Activated CD8-positive, alpha-beta memory T cell treated with anti-CD3 and anti-CD28 coated beads, Interleukin-2, amount 10 ng/mL, durations not matched to agents 7 days and 5 days (primary cell): Measurements from ENCODE around the gene AKT1. TPM values are rescaled to one million over a fixed set of nuclear protein-coding genes. Genes with fewer than 3 reads are reported as not detected.

ENCODE experiments used
- ATAC-seq: fragments of 150-1000 bp; cut with Tn5 transposase; one replicate; pipeline ENCODE4 v1.10.0; 2021; ENCODE audit warnings: moderate library complexity
- CTCF ChIA-PET: fragments of 350-600 bp; sonication (Branson Sonifier 250); formaldehyde crosslinking; loops from one replicate; lab custom pipeline; 2021; ENCODE audit warnings: antibody characterized with exemption; lab: Charles Lee
- DNase-seq: peaks from one replicate; pipeline ENCODE4 v3.0.0-alpha.2; 2020
- H3K27ac Mint-ChIP-seq: one replicate; pipeline ENCODE4 v1.8.0; 2021; ENCODE audit warnings: mild to moderate bottlenecking, mixed read lengths
- H3K27me3 Mint-ChIP-seq: one replicate; pipeline ENCODE4 v1.8.0; 2021; ENCODE audit warnings: mixed read lengths
- H3K36me3 Mint-ChIP-seq: one replicate; pipeline ENCODE4 v1.8.0; 2021; ENCODE audit warnings: mild to moderate bottlenecking, mixed read lengths
- H3K4me1 Mint-ChIP-seq: one replicate; pipeline ENCODE4 v1.8.0; 2021; ENCODE audit warnings: mixed read lengths
- H3K4me3 Mint-ChIP-seq: one replicate; pipeline ENCODE4 v1.8.0; 2021; ENCODE audit warnings: mild to moderate bottlenecking, moderate library complexity, mixed read lengths
- H3K9me3 Mint-ChIP-seq: one replicate; pipeline ENCODE4 v1.8.0; 2022; ENCODE audit warnings: low read depth, mixed read lengths
- total RNA-seq, 2 experiments: library from RNA; stranded (reverse); gene quantifications; one replicate each; pipeline ENCODE4 v1.2.3, GENCODE V29; 2021

The AKT1 gene
- total RNA-seq, 2 experiments from 2014 or later, result 178 to 202 TPM

- no peaks in the 10 kb centered on the region for H3K9me3 Mint-ChIP-seq
- CTCF ChIA-PET, result interaction anchor here (1.0 kb wide), 1 partner anchor 8 kb away, joined by 4 read pairs; no protein-coding TSS in a partner anchor
- H3K4me1 Mint-ChIP-seq, result no peaks in the 10 kb centered on the region
- peaks cover 34% of the 10 kb centered on the region for H3K36me3 Mint-ChIP-seq
- H3K4me3 Mint-ChIP-seq, result no peak overlapping the region
- no peak overlapping the region for H3K27ac Mint-ChIP-seq
- ATAC-seq (no peak), DNase-seq (no peak)
- no peaks in the 10 kb centered on the region for H3K27me3 Mint-ChIP-seq
Measured at GRCh38 chr14:104776481-104776880, 19.1 kb downstream of the AKT1 start.

- CTCF ChIA-PET, result interaction anchor here (0.7 to 1.1 kb wide), 2 partner anchors 51 kb away, joined by 4 to 5 read pairs; no protein-coding TSS in a partner anchor
- Mint-ChIP-seq H3K9me3 (no peaks in the 10 kb centered on the region), H3K27ac (no peak overlapping the region), H3K4me3 (no peak overlapping the region), H3K27me3 (no peaks in the 10 kb centered on the region), H3K4me1 (no peaks in the 10 kb centered on the region), H3K36me3 (peaks cover 46% of the 10 kb centered on the region)
- no peak for DNase-seq
- ATAC-seq, result no peak
Measured at GRCh38 chr14:104775073-104775489, 20.5 kb downstream of the AKT1 start.

DNA sequence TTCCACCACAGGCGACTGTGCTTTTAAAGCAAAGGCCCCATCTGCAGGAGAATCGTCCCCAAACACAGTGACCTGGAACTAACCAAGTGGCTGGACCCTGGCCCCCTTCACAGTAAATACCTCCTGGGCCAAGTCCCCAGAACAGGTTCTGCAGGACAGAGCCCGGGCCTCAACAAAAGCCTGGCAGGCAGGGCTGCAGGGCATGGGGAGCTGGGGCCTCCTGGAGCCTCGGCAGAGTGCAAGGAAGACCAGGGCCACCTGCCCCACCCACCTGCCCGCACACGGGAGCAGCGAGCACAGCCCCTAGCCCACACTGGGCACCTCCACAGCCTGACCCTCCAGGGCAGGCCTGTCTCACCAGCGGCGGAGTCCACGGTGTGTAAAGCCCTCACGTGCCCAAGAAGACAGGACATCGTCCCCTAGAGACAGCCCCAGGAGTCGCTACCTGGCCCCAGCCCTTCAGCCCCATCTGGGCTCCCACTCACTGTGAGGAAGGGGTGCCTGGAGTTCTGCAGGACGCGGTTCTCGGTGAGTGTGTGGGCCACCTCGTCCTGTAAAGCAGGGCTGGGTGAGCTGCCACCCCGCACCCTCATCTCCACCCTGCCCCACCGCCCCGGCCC lies 21.0 kb downstream of the AKT1 start:
- DNase-seq, result no peak
- H3K4me3 Mint-ChIP-seq, result no peak overlapping the region
- no peaks in the 10 kb centered on the region for H3K27me3 Mint-ChIP-seq
- peaks cover 49% of the 10 kb centered on the region for H3K36me3 Mint-ChIP-seq
- H3K9me3 Mint-ChIP-seq, result no peaks in the 10 kb centered on the region
- CTCF ChIA-PET, result interaction anchor here (0.7 kb wide), 1 partner anchor 52 kb away, joined by 4 read pairs; no protein-coding TSS in a partner anchor
- ATAC-seq, result no peak
- H3K27ac Mint-ChIP-seq, result no peak overlapping the region
- no peaks in the 10 kb centered on the region for H3K4me1 Mint-ChIP-seq

DNA sequence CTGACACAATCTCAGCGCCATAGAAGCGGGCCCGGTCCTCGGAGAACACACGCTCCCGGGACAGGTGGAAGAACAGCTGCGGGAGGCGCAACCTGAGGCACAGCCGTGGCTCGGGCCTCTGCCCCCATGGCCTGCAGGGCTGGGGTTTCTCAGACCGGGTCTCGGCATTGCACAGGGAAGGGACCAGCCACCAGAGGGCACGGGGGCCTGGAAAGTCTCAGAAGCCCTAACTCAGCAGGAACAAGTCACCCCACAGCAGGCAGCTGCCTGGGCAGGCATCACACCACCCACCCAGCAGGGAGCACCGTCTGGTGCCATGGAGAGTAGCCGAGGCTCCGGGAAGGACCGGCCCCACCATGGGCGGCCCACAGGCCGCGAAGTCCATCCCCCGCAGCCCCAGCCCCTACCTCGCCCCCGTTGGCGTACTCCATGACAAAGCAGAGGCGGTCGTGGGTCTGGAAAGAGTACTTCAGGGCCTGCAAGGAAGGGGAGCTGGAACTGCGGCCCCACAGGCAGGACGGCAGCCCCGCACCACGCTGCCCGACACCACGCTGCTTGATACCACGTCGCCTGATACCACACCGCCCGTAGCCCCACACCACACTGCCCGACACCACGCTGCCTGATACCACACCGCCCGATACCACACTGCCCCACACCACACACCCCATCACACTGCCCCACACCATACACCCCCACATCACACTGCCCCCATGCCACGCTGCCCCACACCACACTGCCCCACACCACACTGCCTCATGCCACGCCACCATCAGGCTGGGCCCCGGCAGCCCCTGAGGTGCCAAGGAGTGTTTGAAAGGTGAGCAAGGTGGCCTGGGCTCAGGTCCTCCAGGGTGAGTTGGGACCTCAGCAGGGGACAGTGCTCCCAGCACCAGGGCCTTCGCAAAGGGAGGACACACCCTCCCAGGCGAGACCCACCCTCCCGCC lies 21.8 kb downstream of the AKT1 start:
- H3K9me3 Mint-ChIP-seq, result no peaks in the 10 kb centered on the region
- DNase-seq (no peak), ATAC-seq (no peak)
- CTCF ChIA-PET, result no interaction called here
- H3K4me1 Mint-ChIP-seq, result peaks cover 1% of the 10 kb centered on the region
- H3K27me3 Mint-ChIP-seq, result no peaks in the 10 kb centered on the region
- peaks cover 49% of the 10 kb centered on the region for H3K36me3 Mint-ChIP-seq
- no peak overlapping the region for H3K4me3 Mint-ChIP-seq
- H3K27ac Mint-ChIP-seq, result no peak overlapping the region

DNA sequence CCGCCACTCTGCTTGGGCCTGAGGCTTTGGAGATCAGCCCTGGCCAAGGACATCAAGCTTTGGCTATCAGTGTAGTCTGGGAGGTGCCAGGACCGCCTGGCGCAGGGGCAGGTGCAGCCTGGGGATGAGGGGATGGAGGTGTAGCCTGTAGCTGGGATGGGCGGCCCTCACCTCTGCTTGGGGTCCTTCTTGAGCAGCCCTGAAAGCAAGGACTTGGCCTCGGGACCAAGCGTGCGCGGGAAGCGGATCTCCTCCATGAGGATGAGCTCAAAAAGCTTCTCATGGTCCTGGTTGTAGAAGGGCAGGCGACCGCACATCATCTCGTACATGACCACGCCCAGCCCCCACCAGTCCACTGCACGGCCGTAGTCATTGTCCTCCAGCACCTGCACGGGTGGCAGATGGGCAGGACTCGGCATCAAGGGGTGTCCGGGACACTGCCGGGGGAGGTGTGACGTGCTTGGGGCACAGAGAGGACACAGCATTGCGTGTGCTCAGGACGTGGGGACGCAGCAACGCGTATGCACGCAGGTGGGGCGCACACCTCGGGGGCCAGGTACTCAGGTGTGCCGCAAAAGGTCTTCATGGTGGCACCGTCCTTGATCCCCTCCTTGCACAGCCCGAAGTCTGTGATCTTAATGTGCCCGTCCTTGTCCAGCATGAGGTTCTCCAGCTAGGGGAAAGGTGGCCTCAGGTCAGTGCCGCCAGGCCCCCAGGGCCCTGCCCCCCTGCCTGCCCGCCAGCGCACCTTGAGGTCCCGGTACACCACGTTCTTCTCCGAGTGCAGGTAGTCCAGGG lies 22.6 kb downstream of the AKT1 start:
- Mint-ChIP-seq H3K27me3 (no peaks in the 10 kb centered on the region), H3K4me3 (no peak overlapping the region), H3K4me1 (peaks cover 5% of the 10 kb centered on the region), H3K36me3 (peaks cover 49% of the 10 kb centered on the region), H3K27ac (no peak overlapping the region), H3K9me3 (no peaks in the 10 kb centered on the region)
- CTCF ChIA-PET, result no interaction called here
- ATAC-seq, result no peak
- no peak for DNase-seq

DNA sequence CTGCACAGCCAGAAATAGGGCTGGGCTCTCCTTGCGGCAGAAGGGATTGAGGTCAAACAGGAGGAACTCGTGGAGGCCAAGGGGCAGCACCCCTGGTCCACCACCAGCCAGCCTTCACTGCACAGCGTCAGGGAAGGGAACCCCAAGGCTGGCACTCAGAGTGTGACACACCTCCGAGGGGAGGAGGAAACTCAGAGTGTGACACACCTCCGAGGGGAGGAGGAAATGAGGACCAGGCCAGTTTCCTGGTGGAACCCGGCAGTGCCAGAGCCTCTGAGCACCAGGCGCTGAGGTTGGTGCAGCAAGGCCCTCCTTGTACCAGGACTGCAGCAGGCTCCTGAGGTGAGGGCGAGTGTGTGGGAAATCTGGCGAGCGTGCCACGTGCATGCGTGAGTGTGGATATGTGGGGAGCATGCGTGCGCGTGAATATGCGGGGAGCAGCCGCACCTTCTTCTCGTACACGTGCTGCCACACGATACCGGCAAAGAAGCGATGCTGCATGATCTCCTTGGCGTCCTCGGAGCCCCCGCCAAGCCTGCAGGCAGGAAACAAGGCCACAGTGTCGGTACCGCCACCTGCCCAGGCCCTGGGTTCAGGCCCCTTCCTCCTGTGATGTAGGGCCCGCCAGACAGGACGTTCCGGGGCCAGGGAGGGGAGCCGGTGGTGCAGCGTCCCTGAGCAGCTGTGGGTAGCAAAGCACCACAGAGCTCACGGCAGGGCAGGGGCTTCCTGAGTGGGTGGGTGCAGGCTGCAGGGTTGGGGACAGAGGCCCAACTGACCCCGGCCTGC lies 23.4 kb downstream of the AKT1 start:
- H3K4me3 Mint-ChIP-seq, result no peak overlapping the region
- no peak for DNase-seq
- H3K4me1 Mint-ChIP-seq, result peaks cover 5% of the 10 kb centered on the region
- no peaks in the 10 kb centered on the region for H3K27me3 Mint-ChIP-seq
- peaks cover 46% of the 10 kb centered on the region for H3K36me3 Mint-ChIP-seq
- ATAC-seq, result no peak
- H3K9me3 Mint-ChIP-seq, result no peaks in the 10 kb centered on the region
- CTCF ChIA-PET, result interaction anchor here (6.3 kb wide), 1 partner anchor 55 kb away, joined by 124 read pairs; no protein-coding TSS in a partner anchor
- no peak overlapping the region for H3K27ac Mint-ChIP-seq

DNA sequence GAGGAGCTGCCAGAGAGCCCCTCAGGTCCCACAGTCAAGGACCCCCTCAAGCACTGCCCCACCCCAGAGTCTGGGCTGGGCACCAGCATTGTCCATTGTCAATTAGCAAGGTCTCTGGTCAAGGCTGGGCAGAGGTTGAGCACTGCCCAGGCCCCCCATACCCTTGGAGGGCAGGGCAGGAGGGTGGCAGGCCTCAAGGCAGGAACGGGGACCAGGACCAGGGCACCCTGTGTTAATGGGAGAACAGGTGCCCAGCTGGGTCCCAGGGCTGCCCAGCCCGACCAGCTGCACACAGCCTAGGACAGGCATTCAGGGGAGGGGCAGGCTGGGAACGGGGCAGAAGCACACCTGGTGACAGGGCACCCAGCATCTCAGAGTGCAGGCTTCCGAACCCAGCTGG lies 24.2 kb downstream of the AKT1 start:
- no peak for DNase-seq
- no peaks in the 10 kb centered on the region for H3K27me3 Mint-ChIP-seq
- H3K27ac Mint-ChIP-seq, result no peak overlapping the region
- no peaks in the 10 kb centered on the region for H3K9me3 Mint-ChIP-seq
- peaks cover 38% of the 10 kb centered on the region for H3K36me3 Mint-ChIP-seq
- no peak for ATAC-seq
- CTCF ChIA-PET, result interaction anchor here (0.8 to 6.3 kb wide), 6 partner anchors 9 to 56 kb away, joined by 3 to 124 read pairs (median 4); no protein-coding TSS in a partner anchor
- H3K4me1 Mint-ChIP-seq, result peaks cover 5% of the 10 kb centered on the region
- no peak overlapping the region for H3K4me3 Mint-ChIP-seq

- ATAC-seq (no peak), DNase-seq (peak; percentile 52)
- Mint-ChIP-seq H3K4me1 (peaks cover 5% of the 10 kb centered on the region), H3K4me3 (no peak overlapping the region), H3K36me3 (peaks cover 36% of the 10 kb centered on the region), H3K27ac (no peak overlapping the region), H3K27me3 (no peaks in the 10 kb centered on the region), H3K9me3 (no peaks in the 10 kb centered on the region)
- CTCF ChIA-PET, result interaction anchor here (0.8 to 6.3 kb wide), 6 partner anchors 8 to 56 kb away, joined by 3 to 124 read pairs (median 4); no protein-coding TSS in a partner anchor
Measured at GRCh38 chr14:104770851-104771272, 24.7 kb downstream of the AKT1 start.

DNA sequence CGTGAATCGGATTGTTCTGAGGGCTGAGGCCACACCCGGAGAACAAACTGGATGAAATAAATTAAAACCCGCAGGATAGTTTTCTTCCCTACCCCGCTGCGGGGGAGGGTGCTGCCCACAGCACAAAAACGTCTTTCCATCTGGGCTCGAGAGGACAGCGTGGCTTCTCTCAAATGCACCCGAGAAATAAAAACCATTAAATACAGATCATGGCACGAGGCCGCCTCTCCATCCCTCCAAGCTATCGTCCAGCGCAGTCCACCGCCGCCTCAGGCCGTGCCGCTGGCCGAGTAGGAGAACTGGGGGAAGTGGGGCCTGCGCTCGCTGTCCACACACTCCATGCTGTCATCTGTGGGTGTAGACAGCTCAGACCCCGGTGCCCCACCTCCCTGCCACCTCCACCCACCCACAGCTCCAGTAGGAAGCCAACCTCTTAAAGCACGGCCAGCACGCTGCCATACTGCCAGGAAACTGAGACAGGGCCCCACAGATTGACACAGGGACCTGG lies 25.4 kb downstream of the AKT1 start:
- no peak for ATAC-seq
- Mint-ChIP-seq H3K36me3 (peaks cover 36% of the 10 kb centered on the region), H3K27ac (no peak overlapping the region), H3K4me1 (peaks cover 5% of the 10 kb centered on the region), H3K9me3 (no peaks in the 10 kb centered on the region), H3K4me3 (no peak overlapping the region), H3K27me3 (no peaks in the 10 kb centered on the region)
- no peak for DNase-seq
- CTCF ChIA-PET, result interaction anchor here (0.9 to 6.3 kb wide), 6 partner anchors 15 to 57 kb away, joined by 3 to 124 read pairs (median 4); partner anchors contain the start of gene SIVA1

- Mint-ChIP-seq H3K27me3 (no peaks in the 10 kb centered on the region), H3K36me3 (peaks cover 36% of the 10 kb centered on the region), H3K4me1 (peaks cover 5% of the 10 kb centered on the region), H3K27ac (no peak overlapping the region), H3K9me3 (no peaks in the 10 kb centered on the region), H3K4me3 (no peak overlapping the region)
- DNase-seq (no peak), ATAC-seq (no peak)
- CTCF ChIA-PET, result interaction anchor here (0.8 to 6.3 kb wide), 17 partner anchors 13 to 666 kb away, joined by 3 to 124 read pairs (median 5); partner anchors contain the start of genes CEP170B, SIVA1 and ZBTB42
Measured at GRCh38 chr14:104769324-104770071, 26.1 kb downstream of the AKT1 start.

DNA sequence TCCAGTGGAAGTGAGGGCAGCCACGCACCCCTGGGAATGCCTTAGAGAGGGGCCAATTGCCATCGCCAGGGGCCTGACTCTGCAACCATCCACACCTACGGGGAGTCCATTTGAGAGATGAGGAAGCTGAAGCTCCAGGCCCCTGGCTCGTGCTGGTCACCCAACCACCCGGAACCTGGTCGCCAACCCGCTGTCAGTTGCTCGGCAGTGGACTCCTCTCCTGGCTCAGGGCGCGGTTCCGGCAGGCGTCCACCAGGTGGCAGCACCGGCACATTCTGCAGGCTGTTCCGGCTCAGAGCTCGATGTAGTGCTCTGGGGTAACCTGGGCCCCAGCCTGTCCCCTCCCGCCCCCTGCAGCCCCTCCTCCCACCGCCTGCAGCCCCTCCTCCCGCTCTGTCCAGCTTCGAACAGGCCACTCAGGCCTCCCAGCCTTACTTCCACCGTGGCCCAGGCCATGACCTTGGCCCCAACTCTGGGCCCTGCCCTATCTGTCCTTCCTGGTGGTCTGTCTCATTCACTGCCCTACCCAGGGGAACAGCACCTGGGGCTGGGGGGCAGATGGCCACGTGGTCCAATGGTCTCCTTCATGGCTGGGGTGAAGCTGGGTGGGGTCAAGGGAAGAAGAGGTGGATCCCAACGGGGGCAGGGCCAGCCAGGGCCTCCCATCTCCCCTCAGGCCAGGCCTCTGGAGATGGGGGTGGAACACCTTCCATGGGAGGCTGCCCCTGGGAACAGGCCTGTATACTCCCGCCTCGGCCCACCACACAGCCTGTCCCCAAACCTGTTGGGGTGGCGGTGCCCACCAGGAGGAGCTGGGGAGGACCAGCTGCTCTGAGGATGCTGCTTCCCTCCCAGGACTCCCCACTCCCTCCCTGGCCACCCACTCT lies 26.9 kb downstream of the AKT1 start:
- Mint-ChIP-seq H3K4me3 (no peak overlapping the region), H3K4me1 (peaks cover 5% of the 10 kb centered on the region), H3K9me3 (no peaks in the 10 kb centered on the region), H3K27me3 (no peaks in the 10 kb centered on the region), H3K36me3 (peaks cover 34% of the 10 kb centered on the region), H3K27ac (peak overlapping the region; percentile 46)
- ATAC-seq (peak; percentile 95), DNase-seq (peak; percentile 94)
- CTCF ChIA-PET, result interaction anchor here (0.5 to 6.3 kb wide), 31 partner anchors 8 to 665 kb away, joined by 3 to 124 read pairs (median 3); partner anchors contain the start of genes CEP170B, SIVA1 and ZBTB42
